GM10266 (cell line): Measurements from ENCODE around the gene C19orf18.
A peak's percentile ranks its signal among the peaks of the same experiment; 100 is the strongest.
"Not testable (repeated sequence)": the region's sequence is repeated elsewhere in the genome, so short reads cannot be mapped to it uniquely, and the experiment has no call there.

Experiments
- DNase-seq: peaks from one replicate; pipeline ENCODE4 v3.0.0; 2012; ENCODE audit errors: extremely low spot score
- CTCF ChIP-seq: IDR thresholded peaks from 2 replicates; pipeline ENCODE4 v1.5.1; 2012; ENCODE audit warnings: mild to moderate bottlenecking, low read depth; ENCODE audit not compliant: control insufficient read depth, insufficient read depth; ENCODE audit errors: missing control alignments

C19orf18 gene

DNA sequence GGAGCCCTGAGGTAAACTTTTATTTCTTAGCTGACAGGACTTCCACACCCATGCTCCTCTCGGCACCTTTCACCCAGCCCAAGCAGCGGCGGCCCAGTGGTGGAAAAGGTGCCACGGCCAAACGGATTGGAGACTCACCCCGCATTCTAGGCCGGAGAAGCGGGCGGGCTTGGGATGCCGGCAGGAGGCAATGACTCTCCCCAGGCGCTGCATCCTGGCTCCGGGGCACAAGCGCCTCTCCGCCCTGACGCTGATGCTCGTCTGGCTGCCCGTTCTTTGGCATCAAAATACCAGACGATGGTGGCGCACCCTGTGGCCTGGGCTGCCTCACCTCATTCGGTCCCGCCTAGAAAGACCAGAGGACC lies 34.9 kb upstream of the C19orf18 start:
- DNase-seq = no peak
- TF ChIP-seq CTCF = no peak

GRCh38 chr19:58008877-58009276 lies 34.5 kb upstream of the C19orf18 start:
- DNase-seq = not testable (repeated sequence)

GRCh38 chr19:58007285-58007684 lies 33.0 kb upstream of the C19orf18 start:
- no peak for DNase-seq
- no peak for TF ChIP-seq CTCF

GRCh38 chr19:58003174-58003828 lies 29.0 kb upstream of the C19orf18 start:
- no peak for TF ChIP-seq CTCF
- no peak for DNase-seq

DNA sequence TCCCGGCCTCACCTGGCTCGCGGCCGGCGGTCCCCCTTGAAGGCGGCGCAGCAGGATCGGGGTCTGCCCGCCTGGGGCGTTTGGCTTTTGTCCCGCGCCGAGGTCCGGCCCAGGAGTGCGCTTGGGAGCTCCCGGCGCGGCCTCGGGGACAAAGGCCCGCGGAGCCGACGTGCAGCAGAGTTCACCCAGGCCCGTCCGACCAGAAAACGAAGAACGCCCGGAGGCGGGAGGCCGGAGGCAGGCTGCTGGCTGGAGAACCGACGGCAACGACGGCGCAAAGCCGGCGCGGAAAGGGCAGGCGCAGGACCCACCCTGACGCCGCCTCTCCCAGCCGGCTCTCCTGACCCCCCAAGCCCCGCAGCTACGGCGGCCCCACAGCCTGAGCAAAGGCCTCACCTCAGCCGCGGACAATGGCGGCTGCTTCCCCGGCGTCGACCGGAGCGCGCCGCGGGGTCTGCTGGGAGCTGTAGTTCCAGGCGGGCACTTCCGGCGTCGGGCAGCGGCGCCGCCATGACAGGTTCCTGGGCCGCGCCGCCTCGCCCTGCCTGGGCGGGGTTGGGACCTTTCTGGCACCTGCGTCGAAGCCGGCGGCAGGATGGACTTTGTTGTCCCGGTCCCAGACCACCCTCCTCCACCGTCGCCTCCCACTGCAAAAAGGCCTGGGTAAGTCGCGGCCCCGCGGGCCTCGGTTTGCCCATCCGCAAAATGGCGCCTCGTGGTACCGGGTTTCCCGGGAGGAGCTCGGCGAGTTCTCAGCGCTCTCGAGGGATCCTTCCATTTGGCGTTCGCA lies 28.2 kb upstream of the C19orf18 start, which contains the start of gene ZNF606:
ZNF606 (minus strand) TSS at position 437 of the 790 bp plus-strand sequence. CDS start 1,501 bp downstream, outside the sequence.
- DNase-seq = peak; percentile 94

DNA sequence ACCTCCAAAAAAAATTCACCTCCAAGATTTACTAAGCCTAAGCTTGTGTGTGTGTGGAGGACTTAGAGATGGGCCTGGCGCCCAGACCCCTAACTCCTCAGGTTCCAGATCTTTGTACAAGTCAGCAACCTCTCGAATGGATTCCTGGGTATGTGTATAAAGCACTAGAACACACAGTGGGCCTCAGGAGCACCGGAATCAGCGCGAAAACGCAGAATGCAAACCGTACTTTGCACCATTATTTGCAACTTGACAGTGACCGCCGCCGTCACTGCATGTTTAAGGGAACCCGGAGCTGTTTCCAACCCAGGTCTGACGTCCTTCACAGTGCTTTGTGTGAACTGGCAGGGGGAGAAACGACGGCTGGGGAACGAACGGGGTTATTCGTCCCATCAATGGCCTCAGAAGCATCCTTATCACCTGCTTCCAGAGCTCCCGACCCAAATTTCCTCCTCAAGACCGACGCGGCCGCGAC lies 27.6 kb upstream of the C19orf18 start:
- DNase-seq = peak; percentile 36
- no peak for TF ChIP-seq CTCF

More for the DNA sequence above, 28.2 kb upstream of the C19orf18 start, which contains the start of gene ZNF606:
- no peak for TF ChIP-seq CTCF

- no peak for TF ChIP-seq CTCF
- no peak for DNase-seq
These were observed 26.3 kb upstream of the C19orf18 start for GRCh38 chr19:58000677-58001076.
